Lower leg skin (tissue), 3 donors: ENCODE data around the gene GOLGA6C.

Source experiments
- POLR2A ChIP-seq, 2 donors: fragments of 450-650 bp; IDR thresholded peaks; one replicate each; pipeline ENCODE4 v1.6.1; 2016 to 2017; ENCODE audit warnings: antibody characterized with exemption in 2 of 2, mild to moderate bottlenecking in 1 of 2, moderate library complexity in 1 of 2
- TF ChIP-seq, protein P1 (sequence below), 3 donors: fragments of 450-650 bp; IDR thresholded peaks; one replicate each; pipeline ENCODE4 v1.5.1; 2016; ENCODE audit warnings: antibody characterized with exemption in 3 of 3, mild to moderate bottlenecking in 3 of 3, moderate library complexity in 2 of 3

DNA sequence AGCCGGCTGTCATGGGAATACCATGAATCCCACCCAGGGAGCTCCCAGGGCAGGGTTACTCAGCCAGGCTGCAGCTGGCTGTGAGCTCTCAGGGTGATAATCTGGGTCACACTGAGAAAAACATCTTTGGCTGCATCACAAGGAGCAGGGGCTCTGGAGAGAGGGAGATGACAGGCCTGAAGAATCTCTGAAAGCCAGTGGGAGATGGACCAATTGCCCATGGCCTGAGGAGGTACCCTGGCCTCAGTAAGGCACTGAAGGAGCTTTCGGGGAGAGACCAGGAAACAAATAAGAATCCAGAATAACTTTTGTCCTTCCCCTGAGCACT, 28.2 kb upstream of the GOLGA6C start:
- TF ChIP-seq, protein P1, sequence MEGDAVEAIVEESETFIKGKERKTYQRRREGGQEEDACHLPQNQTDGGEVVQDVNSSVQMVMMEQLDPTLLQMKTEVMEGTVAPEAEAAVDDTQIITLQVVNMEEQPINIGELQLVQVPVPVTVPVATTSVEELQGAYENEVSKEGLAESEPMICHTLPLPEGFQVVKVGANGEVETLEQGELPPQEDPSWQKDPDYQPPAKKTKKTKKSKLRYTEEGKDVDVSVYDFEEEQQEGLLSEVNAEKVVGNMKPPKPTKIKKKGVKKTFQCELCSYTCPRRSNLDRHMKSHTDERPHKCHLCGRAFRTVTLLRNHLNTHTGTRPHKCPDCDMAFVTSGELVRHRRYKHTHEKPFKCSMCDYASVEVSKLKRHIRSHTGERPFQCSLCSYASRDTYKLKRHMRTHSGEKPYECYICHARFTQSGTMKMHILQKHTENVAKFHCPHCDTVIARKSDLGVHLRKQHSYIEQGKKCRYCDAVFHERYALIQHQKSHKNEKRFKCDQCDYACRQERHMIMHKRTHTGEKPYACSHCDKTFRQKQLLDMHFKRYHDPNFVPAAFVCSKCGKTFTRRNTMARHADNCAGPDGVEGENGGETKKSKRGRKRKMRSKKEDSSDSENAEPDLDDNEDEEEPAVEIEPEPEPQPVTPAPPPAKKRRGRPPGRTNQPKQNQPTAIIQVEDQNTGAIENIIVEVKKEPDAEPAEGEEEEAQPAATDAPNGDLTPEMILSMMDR (IDR thresholded peaks at IDR 0.05), result no peak
- TF ChIP-seq POLR2A (IDR thresholded peaks at IDR 0.05), result no peak
